ENCODE data around the gene SARS2.
A peak's percentile ranks its signal among the peaks of the same experiment; 100 is the strongest.

Gene SARS2

DNA sequence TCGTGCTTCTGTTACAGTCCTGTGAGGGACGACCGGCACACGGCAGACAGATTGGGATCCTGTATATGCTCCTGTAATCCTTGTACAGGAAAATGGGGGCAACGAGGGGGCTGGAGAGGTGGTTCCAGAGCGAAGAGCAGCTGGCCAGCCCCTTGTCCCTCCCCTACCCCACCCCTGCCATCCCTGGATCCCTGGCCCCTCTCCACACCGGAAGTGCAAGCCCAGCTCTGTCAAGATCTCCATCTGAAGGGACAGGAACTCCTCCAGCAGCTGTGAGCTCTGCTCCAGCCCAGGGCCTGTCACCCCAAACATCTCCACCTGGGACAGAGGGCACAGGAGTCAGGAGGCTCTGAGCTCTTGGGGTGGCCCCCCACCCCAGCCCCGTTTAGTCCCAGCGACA is 13.0 kb downstream of the SARS2 start:
- DNase-seq = no peak

DNA sequence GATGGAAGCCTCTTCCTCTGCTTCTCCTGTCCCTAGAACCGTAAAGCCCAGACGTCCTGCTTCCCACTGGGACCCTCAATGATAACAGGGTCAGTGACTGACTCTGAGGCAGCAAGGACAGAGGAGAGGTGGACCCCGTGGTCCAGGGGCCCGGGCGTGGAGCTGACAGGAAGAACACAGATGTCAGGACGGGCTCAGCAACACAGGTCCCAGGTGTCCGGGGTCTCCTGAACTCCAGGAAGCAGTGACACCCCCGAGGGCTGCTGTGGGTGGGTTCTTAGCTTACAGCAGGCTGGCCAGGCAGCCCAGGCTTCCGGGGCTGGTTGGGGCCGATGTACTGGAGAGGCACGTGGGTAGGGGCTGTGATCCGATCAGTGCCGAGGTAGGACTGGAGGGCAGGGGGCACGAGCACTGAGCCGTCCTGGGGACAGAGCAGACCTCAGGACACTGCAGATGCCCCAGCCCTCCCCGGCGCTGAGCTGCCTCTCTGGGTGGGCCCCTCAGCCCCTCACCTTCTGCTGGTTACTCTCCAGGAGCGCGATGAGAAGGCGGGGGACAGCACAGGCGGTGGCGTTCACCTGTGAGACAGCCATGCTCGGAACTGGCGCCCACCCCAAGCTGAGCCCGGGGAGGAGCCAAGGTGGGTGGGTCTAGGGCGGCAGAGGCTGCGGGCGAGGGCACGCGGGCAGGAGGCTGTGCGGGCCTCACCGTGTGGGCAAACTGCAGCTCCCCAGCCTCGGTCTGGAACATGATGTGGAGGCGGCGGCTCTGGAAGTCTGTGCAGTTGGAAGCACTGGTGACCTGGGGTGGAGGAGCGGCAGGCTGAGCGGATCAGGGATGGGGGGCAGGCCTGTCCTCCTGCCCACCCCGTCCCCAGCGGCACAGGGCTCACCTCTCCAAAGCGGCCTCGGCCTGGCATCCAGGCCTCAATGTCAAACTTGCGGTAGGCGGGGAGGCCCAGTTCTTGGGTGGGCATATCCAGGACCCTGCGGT is 14.9 kb downstream of the SARS2 start:
- DNase-seq = no peak

DNA sequence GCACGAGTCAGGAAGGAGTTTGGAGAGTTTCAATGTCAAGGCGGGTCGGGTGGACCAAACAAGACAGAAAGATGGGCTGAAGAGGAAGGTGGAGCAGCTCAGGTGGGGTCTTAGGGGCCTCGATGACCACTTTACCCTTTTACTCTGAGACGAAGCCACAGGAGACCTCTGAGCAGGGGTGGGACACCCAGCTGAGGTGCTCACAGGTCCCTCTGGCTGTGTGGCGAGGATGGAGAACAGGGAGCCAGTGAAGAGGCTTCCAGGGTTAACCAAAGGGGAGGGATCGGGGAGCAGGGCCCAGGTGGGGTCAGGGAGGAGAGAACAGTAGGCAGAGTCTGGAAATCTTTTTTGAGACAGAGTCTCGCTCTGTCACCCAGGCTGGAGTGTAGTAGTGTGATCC is 16.6 kb downstream of the SARS2 start:
- no peak for DNase-seq

DNA sequence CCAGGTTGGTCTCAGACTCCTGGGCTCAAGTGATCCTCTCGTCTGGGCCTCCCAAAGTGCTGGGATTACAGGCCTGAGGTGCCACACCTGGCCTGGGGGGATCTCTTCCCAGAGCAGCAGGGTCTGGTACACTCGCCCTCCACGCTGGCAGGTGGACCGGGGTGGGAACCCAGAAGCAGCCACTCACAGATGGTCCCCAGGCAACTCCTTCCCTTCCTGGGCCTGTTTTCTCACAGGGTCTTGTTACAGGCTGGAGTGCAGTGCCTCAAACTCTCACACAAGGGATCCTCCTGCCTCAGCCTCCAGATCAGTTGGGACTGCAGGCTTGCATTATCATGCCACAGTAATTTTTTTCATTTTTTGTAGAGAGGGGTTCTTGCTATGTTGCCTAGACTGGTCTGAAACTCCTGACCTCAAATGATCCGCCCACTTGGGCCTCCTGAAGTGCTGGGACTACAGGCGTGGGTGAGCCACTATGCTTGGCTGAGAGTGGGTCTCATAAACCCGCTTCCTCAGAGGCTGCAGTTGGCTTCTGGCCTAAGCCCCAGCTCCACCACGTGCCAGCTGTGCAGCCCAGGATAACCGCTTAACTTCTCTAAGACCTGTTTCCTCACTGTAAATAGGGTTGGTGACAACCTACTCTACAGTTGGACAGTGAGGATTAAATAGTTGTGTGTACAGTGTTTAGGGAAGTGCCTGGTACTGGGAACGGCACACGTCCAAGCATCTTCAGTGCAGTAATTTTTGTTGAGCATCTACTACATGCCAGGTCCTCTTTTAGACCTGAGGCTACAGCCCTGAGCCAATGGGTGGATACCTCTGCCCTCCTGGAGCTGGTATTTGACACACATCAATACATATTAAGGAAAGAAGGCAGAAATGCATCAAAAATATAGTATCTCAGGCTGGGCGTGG is 17.7 kb downstream of the SARS2 start:
- DNase-seq = no peak

DNA sequence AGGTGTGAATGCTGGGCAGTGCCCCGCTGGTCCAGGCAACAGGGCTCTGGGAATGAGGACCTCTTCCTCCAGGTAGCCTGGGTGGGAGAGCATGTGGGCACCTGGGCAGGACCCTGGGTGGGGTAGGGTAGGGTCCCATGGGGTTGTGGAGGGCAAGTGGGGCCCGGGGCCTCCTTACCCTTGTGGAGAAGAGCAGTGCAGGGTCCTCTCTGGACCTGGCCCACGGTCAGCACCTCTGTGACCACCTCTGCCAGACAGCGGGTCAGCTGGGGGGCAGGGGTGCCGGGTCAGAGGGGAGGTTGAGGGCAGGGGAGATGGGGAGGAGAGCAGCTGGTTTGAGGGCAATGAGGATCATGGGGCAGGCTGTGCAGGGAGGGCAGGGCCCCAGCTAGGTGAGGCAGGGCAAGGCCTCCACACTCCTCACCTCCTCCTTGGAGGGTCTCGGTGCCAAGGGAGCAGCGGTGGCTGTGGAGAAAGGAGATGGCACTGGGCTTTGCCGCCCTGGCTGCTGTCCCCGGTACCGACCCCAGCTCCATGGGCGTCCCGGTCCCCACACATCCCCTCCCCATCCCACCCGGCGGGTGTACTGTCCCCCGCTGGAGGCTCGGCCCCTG is 19.1 kb downstream of the SARS2 start:
- DNase-seq = no peak

DNA sequence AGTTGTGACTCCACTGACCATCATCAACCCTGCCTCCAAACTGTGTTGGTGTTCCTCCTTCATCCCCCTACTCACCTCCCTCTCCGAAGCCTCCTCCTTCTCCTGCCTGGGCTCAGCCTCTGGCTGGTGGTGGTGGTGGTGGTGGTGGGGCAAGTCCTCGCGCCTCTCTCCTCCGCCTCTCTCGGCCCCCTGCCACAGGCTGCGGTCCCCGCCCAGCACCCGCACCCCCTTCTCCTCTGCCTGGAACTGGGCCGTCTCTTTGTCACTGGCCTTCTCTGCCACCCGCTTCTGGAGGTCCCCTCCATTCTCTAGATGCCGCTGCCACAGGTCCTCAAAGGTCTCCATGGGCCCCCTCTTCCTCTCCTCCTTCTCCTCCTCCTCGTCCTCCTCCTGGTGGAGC is 20.1 kb downstream of the SARS2 start:
- DNase-seq = no peak

DNA sequence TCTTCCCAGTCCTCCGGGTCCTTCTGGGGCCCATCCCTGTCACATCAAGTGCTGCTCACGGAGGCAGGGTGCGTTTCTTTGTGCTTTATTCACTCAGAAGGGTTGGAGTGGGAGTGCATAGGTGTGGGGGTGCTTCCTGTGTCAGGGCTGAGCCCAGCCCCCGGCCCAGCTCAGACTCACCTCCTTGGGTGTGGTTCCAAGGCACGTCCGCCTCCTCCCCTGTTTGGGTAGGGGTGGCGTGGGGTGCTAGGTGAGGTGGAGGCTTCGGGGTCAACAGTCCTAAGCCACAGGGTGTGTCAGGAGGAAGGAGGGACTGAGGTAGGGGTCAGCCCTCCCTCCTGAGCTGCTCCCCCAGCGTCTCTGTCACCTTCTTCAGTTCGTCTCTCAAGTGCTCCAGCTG is 21.7 kb downstream of the SARS2 start:
- DNase-seq = no peak

DNA sequence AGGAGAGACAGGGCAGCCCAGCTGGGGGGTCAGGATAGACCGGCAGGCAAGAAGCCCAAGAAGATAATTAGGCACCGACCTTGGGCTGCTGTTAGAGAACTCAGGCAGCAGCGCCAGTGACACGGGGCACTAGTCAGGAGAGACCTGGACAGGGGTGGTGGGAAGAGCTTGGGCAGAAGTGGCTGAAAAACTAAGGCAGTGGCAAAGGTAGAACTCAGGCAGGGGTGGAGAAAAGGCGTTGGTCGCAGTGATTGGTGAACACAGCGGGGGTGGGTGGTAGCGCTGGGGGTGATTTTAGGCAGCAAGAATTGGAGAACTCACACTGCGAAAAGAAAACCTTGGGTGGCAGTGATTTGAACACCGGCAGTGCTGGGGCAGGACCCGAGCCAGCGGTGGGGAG is 22.9 kb downstream of the SARS2 start:
- DNase-seq = no peak

DNA sequence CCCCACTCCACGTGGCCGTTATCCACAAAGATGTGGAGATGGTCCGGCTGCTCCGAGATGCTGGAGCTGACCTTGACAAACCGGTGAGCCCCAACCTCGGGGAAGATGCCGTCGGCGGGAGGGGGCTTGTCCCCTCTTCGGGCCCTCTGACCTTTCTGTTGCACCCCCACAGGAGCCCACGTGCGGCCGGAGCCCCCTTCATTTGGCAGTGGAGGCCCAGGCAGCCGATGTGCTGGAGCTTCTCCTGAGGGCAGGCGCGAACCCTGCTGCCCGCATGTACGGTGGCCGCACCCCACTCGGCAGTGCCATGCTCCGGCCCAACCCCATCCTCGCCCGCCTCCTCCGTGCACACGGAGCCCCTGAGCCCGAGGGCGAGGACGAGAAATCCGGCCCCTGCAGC is 23.3 kb downstream of the SARS2 start:
- no peak for DNase-seq

DNA sequence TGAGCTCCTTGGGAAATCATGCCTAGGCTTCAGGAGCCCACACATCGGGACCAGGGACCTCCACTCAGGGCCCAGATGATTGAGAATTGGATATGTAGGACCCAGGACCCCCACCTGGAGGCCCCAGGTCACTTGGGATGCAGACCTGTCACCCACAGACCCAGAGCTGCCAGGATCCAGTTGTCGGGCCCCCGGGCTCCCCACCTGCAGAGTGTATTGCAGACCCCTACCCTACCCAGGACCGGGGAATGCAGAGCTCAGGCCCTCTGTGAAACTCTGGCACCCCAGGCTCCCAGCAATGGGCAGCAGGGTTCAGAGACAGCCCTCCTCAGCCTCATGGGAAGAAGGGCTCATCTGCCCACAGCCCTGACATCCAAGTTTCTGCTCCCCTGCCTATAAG is 24.9 kb downstream of the SARS2 start:
- no peak for DNase-seq

DNA sequence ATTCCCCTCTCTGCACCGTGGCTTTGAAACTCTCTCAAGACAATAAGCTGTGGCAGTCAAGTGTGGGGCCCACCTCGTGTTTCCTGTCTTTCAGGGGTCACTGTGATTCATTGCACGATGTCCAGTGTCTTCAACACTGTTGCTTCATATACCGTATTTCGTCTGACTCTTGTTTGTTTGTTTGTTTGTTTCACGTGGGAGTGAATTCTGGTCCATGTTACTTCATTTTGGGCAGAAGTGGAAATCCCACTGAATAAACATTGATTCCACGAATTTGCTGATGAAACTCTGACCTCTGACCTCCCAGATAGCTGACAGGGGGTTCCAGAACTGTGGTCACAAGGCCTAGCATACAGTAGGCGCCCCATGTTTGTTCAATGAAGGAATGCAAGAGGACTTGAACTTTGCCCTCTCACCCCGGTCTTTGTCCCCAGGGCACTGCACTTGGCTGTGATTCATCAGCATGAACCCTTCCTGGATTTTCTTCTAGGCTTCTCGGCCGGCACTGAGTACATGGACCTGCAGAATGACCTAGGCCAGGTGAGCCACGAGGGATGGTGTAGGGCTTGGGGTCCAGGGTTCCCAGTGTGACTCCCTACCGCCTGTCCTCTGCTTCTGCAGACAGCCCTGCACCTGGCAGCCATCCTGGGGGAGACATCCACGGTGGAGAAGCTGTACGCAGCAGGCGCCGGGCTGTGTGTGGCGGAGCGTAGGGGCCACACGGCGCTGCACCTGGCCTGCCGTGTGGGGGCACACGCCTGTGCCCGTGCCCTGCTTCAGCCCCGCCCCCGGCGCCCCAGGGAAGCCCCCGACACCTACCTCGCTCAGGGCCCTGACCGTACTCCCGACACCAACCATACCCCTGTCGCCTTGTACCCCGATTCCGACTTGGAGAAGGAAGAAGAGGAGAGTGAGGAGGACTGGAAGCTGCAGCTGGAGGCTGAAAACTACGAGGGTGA is 25.7 kb downstream of the SARS2 start:
- no peak for DNase-seq

DNA sequence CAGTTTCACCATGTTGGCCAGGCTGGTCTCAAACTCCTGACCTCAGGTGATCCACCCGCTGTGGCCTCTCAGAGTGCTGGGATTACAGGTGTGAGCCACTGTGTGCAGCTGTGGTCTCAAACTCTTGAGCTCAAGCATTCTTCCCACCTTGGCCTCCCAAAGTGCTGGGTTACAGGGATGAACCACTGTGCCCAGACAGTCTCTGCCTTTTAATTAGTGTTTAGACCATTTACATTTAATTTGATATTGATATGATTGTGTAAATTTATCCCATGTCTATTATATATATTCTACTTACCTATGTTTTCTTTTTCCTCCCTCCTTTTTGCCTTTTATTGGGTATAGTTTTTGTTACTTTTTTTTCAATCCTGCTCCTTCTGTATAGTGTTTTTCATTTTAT is 28.9 kb downstream of the SARS2 start:
- no peak for DNase-seq

DNA sequence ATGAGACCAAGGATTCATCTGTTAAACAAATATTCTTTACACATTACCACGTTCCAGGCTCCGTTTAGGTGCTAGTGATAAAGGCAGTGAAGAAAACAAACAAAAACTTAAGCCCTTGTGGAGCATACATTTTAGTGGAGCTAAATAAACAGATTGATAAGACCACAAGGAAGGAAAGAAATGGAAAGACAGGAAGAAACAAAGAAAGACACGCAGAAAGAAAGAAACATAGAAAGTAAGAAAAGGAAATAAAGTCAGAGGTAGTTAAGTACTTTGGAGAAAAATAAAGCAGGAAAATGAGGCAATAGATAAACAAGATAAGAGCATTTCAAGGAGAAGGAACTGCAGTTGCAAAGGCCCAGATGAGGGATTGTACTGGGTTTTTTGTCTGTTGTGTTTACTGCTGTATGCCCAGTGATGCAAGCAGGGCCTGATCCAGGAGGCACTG is 29.8 kb downstream of the SARS2 start:
- no peak for DNase-seq

DNA sequence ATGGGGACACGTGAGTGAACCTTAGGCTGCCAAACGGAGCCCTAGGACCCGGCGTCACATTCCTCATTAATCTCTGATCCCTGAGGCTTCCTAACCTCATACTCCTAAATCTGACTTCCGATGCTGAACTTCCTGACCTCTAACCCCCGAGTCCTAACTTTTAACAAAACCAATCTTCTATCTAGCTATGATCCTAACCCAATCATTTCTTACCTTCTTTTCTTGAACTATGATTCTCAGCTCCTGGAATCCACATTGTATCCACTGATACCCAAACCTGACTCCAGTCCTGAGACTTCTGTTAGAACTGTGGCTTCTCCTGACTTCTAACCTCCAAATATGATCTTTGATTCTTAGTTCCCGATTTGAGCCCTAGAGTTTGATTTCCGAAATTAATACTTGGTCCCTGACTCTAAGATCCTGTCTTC is 30.3 kb downstream of the SARS2 start:
- no peak for DNase-seq

DNA sequence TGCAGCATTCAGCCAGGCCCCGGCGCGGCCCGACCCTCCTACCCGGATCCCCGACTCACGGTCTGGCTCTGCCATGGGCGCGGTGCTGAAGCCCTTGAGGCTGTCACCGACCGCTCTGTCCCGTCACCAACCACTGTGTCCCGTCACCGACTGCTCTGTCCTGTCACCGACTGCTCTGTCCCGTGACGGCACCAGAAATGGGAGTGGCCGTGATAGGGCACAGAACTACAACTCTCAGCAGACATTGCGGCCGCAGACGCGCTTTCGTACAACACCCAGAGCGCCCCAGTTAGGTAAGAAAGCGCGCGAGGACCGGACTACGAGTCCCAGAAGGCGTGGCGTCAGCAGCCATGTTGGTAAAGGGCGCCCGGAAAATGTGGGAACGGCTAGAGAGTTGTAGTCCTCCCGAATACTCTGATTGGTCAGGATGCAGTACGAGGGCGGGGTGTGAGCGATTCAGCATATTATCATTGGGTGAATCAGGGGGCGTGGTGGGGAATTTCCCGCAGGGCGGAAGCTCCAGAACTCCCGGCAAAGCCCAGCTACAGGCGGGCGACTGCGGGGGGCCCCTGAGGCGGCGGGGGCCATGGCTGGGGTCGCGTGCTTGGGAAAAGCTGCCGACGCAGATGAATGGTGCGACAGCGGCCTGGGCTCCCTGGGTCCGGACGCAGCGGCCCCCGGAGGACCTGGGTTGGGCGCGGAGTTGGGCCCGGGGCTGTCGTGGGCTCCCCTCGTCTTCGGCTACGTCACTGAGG is 30.9 kb downstream of the SARS2 start, which contains the start of the genes NFKBIB and SIRT2:
NFKBIB (plus strand) TSS at position 523 of the 755 bp plus-strand sequence; CDS start at position 587, 64 bp downstream.
SIRT2 (minus strand) TSS at position 172 of the 755 bp plus-strand sequence; CDS start at position 75, 97 bp downstream.
- peak; percentile 99 for DNase-seq

DNA sequence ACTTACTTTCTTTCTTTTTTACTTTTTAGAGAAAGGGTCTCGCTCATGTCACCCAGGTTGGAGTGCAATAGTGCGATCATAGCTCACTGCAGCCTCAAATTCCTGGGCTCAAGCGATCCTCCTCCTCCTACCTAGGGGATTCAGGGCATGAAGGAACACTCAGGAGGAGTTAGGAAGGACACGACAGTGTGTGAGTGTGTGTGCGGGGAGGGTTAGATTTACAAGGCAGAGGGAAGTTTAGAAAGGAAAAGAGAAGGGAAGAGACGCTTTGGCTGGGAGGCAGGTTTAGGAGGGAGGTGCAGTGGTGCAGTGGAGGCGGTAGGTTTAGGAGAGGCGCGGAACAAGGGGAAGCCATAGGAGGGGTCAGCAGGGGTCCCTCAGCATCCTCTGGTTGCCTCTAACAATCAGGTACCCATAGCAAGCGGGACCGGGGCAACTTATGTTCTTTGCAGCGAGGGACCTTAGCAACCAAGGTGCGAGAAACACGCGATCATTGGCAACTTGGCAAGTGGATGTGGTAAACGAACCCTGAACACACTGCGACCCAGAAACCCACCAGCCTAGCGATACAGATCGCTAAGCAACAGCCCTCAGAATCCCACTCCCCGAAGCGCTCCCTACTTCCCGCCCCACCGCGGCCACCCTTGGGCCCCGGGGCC is 31.6 kb downstream of the SARS2 start:
- DNase-seq = no peak

DNA sequence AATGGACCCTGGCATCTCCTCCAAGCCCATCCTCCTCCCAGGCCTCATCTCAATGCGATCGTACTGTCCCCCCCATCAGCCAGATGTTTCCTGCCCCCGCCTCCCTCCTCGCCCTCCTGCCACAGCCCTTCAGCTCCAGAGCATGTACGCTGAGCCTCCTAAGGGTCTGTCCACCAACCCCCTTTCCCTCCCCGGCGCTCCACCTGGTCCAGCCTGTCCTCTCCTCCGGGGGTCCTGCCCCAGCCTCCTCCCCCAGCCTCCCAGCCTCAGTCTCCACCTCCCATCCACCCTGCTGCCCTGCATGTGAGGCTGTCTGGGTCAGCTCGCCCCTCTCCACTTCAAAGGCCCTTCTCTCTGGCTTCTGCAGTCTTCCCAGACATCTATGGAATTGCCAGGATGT is 35.6 kb downstream of the SARS2 start:
- no peak for DNase-seq

DNA sequence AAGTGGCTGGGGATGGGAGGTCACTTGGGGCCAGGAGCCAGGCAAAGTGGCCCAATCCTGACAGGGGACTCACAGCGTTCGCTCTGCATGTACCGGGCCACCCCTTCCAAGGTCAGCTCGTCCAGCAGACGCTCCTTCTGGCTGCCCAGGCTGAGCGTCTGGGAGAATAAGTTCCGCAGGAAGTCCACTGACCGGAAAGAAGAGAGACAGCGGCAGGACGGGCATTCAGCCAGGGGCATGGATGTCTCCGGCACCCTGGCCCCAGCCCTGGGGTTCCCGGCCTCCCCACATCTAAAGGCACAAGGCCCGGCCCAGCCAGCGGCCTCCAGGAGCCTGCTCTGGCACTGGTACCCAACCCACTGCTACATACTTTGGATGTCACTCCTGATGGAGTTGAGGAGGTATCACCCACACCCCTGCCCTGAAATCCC is 37.2 kb downstream of the SARS2 start:
- no peak for DNase-seq

DNA sequence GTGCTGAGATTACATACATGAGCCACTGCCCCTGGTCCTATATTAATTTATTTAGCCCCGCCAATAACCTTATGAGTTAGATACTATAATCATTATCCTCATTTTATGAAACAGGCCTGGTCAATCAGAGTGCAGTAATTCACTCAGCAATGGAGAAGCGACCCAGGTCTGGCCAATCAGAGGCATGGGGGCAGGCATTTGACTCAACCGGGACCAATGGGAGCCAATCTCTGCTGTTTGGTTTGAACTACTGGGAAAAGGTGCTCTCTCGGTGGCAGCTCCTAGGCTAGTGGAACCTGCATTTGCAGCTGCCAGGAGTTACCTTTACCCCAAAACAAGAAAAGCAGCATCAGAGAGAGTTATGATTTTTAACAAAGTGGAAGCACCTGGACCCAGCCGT is 37.7 kb downstream of the SARS2 start:
- no peak for DNase-seq

DNA sequence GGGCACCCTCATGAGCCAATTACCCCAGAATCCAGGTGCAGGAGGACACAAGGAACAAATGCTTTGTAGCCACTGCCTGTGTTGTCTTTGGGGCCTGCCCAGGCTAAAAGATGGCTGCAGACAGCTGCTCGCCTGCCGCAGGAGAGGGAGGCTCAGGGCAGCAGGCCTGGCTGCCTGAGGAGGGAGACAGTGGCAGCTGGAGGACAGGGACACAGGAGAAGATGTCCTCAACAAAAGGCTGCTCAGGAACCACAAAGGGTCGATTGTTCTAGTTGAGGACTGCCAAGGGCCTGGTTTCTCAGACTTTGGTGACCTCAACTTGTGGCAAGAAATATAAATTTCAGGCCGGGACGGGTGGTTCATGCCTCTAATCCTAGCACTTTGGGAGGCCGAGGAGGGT is 38.8 kb downstream of the SARS2 start:
- DNase-seq = no peak
